ENCODE measurements around the gene HTR3C.

HTR3C gene

DNA sequence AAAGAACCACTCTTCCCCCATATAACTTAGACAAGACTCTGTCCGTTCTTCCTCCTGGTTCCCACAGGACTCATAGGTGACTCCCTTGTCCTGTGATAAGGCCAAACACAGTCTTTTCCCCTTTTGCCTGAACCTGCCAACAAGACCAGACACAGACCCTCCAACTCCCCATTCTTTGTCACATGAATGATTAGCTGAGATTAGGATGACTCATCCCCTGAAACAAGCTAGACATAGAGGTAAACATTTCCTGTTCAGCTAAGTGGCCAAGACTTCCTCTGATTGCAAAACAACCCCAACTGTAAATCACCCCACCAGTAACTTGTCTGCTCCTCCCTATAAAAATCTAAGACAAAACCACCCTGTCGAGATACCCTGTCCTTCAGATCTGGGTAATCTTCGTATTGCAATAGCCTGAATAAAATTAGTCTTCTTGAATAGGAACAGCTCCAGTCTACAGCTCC is 32.6 kb downstream of the HTR3C start:
- no peak for TF ChIP-seq TEAD4 (IDR thresholded peaks at IDR 0.05)
- TF ChIP-seq NFIC (IDR thresholded peaks at IDR 0.05) = no peak
- no peak for TF ChIP-seq EGR1 (IDR thresholded peaks at IDR 0.05)
- 0 out of 2 replicates have a peak, but pooled peaks have one; percentile 41 for TF ChIP-seq CEBPB (IDR thresholded peaks at IDR 0.05)
- TF ChIP-seq CREB1 (IDR thresholded peaks at IDR 0.05; ENCODE audit: low read depth) = no peak
- no peak for TF ChIP-seq EP300 (IDR thresholded peaks at IDR 0.05; ENCODE audit: borderline replicate concordance)
- TF ChIP-seq TAF1 (IDR thresholded peaks at IDR 0.05; ENCODE audit: low read depth) = no peak
- TF ChIP-seq REST (IDR thresholded peaks at IDR 0.05; ENCODE audit: low read depth) = no peak

DNA sequence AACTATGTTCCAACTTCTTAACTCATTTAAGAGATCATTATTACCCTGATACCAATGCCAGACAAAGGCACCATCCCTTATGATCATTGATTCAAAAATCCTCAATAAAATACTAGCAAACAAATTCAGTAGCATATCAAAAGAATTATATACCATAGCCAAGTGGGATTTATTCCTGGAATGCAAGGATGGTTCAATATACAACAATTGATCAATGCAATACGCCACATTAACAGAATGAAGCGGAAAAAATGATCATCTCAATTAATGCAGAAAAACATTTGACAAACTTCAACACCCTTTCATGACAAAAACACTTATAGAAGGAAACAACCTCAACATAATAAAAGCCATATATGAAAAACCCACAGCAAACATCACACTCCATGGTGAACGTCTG is 39.4 kb downstream of the HTR3C start:
- no peak for TF ChIP-seq REST (IDR thresholded peaks at IDR 0.05; ENCODE audit: low read depth)
- no peak for TF ChIP-seq TCF12 (IDR thresholded peaks at IDR 0.05; ENCODE audit: low read depth)

DNA sequence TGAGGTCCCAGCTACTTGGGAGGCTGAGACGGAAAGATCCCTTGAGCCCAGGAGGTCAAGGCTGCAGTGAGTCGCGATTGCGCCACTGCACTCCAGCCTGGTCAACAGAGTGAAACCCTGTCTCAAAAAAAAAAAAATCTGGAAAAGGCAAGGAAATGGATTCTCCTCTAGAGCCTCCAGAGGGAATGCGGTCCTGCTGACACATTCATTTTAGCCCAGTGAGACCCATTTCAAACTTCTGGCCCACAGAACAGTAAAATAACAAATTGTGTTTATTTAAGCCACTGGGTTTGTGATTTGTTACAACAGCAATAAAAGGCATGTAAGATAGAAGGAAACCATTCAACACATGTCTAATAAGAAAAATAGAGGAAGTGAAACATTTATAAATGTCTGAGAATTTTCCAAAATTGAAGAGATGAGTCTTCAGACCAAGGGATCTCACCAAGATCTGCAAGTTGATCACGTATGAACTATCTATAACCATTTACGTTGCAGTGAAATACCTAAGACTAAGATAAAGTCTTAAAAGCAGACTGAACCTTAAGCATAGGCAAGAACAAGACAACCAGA is 44.0 kb downstream of the HTR3C start, which contains the start of gene HTR3E:
HTR3E (plus strand) TSS at position 254 of the 573 bp plus-strand sequence. CDS start 466 bp downstream, outside the sequence.
- TF ChIP-seq REST (IDR thresholded peaks at IDR 0.05; ENCODE audit: low read depth) (no peak), YY1 (IDR thresholded peaks at IDR 0.05; ENCODE audit: low read depth) (no peak), TEAD4 (IDR thresholded peaks at IDR 0.05) (no peak), RAD21 (IDR thresholded peaks at IDR 0.05; ENCODE audit: low read depth) (no peak), EP300 (IDR thresholded peaks at IDR 0.05; ENCODE audit: borderline replicate concordance) (no peak), EGR1 (IDR thresholded peaks at IDR 0.05) (no peak), TAF1 (IDR thresholded peaks at IDR 0.05; ENCODE audit: low read depth) (no peak), NFIC (IDR thresholded peaks at IDR 0.05) (no peak), FOXM1 (IDR thresholded peaks at IDR 0.05; ENCODE audit: borderline replicate concordance, low read depth) (no peak), CEBPB (IDR thresholded peaks at IDR 0.05) (no peak), ZBTB7A (IDR thresholded peaks at IDR 0.05; ENCODE audit: low read depth) (no peak), USF1 (IDR thresholded peaks at IDR 0.05) (no peak), MAX (IDR thresholded peaks at IDR 0.05) (no peak)

GRCh38 chr3:184097556-184097955 is 44.7 kb downstream of the HTR3C start:
- TF ChIP-seq RAD21 (IDR thresholded peaks at IDR 0.05; ENCODE audit: low read depth) (no peak), TEAD4 (IDR thresholded peaks at IDR 0.05) (no peak), USF1 (IDR thresholded peaks at IDR 0.05) (no peak)

DNA sequence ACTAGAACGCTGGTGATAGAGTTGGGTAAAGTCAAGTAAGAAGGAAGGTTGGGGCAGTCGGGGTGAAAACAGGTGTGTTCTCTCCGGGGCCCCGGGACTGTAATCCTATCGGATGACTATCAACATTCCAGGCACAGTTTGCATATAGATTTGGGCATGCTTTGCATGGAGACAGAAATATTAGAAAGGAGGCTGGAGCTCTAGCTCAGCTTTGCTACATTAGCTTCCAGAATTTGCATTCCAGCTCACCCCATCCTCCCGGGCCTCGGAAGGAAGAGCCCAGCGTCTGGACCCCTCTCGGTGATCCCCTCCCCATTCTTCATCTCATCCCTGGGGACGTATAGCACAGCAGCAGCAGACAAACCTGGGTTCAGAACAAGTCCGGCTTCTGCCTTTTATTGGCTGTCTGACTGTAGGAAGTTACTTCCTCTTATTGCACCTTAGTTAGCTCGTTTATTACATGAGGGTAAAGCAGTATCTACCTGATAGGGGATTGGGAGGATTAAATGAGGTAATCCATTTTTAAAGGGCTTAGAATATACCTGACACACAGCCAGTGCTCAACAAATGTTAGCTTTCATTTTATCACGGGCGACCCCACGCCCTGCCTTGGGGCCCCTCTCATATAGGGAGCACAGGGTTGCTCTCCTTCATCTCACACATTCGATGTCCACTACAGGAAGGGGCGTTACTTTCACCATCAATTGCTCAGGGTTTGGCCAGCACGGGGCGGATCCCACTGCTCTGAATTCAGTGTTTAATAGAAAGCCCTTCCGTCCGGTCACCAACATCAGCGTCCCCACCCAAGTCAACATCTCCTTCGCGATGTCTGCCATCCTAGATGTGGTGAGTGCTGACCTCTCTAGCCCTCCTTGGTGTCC is 47.2 kb downstream of the HTR3C start:
- TF ChIP-seq TEAD4 (IDR thresholded peaks at IDR 0.05) = 0 out of 2 replicates have a peak, but pooled peaks have one; percentile 44
- no peak for TF ChIP-seq USF1 (IDR thresholded peaks at IDR 0.05)
